Measurements from ENCODE around the gene PAQR9.

Gene PAQR9

DNA sequence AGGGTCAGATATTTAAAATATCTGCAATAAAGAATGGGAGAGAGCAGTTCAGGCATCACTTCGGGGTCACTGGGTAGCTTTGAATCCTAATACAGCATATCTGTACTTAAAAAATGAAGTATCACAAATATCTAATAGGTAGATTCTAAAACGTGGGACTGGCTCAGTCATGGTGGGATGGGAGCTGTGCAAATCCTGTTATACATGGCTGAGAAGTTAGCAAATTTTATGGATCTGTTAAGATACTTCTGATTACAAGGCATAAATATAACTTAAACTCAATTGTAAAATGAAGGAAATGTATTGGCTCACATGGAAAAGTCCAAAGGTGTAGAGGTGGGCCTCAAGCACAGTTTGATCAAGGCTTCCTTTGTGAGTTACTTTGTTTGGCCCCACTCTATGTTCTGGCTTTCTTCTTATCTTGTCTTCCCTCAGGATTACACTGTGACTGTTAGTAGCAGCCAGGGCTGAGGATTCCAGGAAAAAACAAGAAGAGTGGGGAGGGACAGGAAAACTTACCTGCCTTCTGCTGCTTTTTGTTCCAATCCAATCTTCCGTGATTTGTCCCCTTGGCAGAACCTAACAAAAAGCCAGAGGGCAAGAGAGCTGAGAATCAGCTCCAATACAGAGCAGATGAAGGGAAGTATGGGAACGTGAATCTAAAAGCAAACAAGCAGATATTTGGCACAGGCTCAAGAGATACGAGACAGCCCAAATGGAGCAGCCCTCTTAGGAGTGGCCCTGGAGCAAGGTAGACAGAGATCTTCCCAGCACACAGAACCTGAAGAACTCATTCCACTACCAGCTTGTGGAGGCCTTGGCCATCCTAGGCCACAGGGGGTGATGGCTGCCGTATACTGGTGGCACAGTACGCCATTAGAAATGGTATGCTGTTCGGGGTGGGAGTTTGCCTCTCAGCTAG, 10.9 kb downstream of the PAQR9 start:
- DNase-seq (ENCODE audit: low read depth in 1 of 2, low spot score in 1 of 2), result no peak

DNA sequence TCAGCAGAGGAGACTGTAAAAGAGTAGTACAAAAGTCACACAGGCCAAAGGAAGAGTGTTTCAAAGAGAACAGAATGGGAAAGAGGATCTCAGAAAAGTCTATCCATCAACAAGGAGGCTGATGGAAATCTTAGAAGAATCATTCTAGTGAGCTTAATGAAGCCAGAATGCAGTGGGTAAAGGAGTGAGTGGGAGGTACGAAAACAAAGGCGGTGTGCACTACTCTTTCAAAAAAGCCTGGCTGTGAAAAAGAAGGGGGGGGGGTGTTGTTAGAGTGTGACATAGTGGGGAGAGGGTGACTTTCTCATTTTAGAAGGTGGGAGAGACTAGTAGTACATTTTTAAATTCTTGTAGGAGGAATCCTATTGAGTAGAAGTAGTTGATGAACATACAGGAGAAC, 11.7 kb downstream of the PAQR9 start:
- DNase-seq (ENCODE audit: low read depth in 1 of 2, low spot score in 1 of 2), result no peak

DNA sequence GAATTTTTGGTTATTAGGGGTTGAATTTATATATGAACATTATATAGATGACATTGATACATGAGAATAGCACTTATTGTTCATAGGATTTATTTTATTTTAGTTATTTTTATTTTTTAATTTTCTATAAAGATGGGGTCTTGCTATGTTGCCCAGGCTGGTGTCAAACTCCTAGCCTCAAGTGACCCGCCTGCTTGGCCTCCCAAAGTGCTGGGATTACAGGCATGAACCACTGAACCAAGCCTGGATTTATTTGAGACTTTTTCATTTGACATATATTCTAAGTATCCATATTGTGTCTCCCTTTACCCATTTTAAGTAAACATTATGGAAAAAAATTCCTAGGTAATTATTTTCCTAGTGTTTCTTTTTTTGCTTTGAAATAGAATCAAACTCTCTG, 12.5 kb downstream of the PAQR9 start:
- no peak for DNase-seq (ENCODE audit: low read depth in 1 of 2, low spot score in 1 of 2)

DNA sequence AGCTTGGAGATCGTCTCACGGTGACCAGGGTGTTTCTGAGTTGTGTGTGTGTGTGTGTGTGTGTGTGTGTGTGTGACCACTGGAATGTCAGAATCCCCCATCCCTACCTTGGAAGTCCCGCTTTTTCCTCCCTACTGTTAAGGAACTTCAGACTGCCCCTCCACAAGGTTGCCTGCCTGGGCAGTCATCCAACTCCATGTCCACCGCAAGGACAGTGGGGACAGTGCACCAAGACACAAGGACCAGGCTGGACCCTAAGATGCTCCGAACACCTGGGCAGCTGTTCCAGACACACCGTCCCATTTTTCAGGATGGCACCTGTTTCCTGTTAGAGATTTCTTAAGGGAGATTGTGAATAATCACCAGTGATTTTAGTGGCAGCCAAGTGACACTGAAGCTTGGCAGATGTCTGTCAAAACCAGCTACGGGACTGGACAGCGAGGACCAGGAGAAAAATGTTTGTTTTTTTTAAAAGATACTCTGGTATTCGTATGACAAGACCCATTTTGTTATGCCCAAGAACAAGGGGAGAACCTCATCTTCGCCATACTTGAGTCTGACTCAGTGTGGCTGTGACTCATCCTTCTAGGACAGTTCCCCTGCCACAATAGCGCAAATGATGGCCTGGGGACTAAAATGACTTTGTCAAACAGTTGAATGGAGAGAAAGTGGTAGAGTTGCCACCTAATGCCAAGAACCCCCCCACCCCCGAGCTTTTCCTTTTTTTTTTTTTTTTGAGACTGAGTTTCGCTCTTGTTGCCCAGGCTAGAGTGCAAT, 15.5 kb downstream of the PAQR9 start:
- DNase-seq (ENCODE audit: low read depth in 1 of 2, low spot score in 1 of 2), result peak in 1 of 2 donors; percentile 12

DNA sequence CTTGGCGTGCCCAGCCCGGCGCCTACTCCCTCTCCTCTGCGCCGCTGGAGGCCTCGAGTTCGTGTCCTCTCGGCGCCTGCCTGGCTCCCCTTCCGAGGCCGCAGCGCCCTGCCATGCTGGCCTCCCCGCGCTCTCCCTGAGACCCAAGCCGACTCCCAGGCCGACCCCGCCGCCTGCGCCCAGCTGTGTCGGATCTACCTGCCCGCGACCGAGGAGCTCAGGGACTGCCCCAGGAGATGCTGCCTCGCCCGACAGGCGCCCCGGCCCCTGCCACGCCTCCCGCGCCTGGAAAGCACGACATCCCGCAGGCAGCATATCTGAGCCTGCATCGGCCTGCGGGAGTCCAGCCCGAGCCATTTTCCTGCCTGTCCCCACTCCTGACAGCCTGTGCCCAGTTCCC, 16.1 kb downstream of the PAQR9 start:
- no peak for DNase-seq (ENCODE audit: low read depth in 1 of 2, low spot score in 1 of 2)

DNA sequence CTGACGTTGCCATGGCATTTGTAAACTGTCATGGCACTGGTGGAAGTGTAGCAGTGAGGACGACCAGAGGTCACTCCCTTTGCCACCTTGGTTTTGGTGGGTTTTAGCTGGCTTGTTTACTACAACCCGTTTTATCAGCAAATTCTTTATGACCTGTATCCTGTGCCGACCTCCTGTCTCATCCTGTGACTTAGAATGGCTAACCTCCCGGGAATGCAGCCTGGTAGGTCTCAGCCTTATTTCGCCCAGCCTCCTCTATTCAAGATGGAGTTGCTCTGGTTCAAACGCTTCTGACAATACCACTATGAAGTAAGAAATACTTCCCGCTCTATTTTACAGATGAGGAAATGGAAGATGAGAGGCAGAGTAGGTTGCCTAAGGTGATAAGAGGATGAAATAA, 16.6 kb downstream of the PAQR9 start:
- no peak for DNase-seq (ENCODE audit: low read depth in 1 of 2, low spot score in 1 of 2)

DNA sequence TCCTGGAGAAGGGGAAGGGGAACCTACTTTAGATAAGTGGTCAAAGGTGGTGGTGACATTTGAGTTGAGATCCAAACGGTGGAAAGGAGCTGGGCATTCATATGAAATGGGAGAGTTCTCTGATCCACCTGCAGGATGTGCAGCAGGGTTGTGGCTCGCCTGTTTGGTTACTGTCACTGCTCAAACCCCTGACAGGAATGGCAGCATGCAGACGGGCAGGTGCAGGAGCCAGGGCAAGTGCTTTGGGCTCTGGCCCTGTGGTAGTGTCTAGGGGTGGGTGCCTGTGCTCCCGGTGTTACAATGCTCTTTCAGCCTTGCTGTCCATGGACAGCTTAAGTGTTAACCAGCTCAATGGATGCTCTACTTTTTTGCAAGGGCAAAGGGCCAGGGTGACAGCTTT, 18.5 kb downstream of the PAQR9 start:
- no peak for DNase-seq (ENCODE audit: low read depth in 1 of 2, low spot score in 1 of 2)

DNA sequence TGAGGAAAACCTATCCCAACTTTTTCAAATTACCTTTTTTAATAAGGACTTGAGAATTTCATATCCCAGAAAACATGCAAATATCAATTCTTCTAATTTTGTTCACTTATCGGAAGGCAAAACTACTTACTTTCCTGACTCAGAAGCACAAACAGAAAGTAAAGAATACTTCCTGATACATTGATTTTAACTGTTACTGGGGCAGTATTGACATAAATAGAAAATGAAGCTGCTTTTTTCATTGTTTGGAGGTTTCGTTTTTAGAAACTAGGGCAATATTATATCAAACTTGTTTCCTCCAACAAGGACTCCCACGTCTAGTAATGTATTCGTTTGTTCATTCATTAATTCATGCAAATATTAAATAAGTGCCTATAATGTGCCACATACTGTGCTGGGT, 19.1 kb downstream of the PAQR9 start:
- no peak for DNase-seq (ENCODE audit: low read depth in 1 of 2, low spot score in 1 of 2)

DNA sequence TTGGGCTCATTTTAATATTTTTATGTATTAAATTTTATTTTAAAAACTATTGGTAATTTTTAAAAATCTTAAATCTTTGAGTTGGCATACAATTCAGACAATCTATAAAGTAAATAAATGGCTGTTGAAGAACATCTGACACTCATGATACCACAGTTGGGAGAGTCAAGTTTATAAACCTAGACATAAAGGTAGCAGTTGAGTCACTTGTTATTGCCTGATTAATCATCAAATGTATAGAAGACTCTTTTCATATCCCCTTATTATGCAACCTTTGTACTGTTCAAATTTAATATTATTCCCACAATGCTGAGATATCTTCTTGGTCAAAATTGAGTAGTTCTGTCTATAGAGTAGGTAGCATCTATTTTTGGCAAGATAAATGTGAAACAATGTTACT, 19.6 kb downstream of the PAQR9 start:
- DNase-seq (ENCODE audit: low read depth in 1 of 2, low spot score in 1 of 2), result no peak

DNA sequence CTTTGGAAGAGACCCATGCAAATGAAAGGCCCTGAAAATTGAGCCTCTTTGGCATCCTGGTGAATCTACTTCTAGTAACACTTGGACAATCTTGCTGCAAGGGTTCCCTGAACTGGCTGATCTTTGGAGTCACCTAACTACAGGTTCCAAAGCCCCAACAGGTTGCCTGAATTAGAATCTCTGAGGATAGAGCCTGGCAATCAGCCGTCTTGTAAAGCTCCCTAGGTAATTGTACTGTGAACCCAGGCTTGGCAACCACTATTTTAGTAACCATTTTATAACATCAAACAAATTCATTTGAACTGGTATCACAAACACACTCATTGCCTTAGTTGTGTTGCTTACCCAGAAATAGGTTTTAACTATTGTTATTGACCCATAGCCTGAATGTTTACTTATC, 20.1 kb downstream of the PAQR9 start:
- DNase-seq (ENCODE audit: low read depth in 1 of 2, low spot score in 1 of 2), result no peak

DNA sequence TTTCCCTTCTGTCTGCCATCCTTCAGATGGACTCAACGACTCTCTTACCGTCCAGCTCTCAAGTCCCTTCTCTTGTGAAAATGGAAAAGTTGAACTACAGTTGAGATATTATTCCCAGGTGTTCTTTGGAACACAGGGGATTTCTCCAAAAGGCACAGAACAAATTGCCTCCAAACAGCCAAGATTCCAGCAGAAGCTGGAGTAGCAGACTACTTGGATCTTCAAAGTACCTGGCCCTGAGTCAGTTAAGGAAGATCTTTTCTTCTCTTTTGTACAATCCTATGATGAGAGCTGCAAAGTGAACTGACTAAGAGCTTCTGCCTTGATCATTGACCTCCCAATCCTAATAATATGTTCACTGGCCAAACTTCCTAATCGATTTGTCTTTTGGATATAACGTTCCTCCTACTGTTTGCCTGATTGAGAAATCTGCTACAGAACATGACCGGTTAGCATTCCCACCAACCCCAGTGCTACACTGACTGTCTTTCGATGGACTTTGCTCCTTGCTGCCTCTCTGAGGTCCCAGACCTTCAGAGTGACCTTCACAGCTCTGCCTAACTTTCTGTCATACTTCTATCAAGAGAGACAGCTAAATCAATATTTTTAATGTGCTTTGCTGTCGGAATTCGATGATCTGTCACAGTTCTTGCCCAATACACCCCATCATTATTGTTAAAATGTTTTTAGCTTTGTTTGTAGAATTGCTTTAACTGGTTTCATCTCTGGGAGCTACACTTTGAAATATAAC, 21.9 kb downstream of the PAQR9 start:
- DNase-seq (ENCODE audit: low read depth in 1 of 2, low spot score in 1 of 2), result no peak

DNA sequence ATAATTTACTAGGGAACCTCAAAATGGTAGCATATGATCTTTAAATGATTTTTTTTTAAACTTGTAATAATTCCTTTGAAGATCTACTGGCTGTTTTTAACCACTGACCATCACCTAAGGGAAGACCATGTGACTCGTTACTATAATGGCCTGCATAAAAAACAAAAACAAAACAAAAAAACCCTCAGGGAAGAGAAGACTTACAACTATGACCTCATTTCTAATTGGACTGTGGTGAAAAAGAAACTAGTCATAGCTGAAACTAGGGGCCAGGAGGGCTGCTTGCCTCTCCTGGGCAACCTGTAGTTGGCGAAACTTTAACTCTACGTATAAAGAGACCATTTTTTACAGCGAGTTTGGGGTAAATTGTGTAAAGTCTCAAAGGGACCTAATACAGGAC, 23.0 kb downstream of the PAQR9 start:
- no peak for DNase-seq (ENCODE audit: low read depth in 1 of 2, low spot score in 1 of 2)

DNA sequence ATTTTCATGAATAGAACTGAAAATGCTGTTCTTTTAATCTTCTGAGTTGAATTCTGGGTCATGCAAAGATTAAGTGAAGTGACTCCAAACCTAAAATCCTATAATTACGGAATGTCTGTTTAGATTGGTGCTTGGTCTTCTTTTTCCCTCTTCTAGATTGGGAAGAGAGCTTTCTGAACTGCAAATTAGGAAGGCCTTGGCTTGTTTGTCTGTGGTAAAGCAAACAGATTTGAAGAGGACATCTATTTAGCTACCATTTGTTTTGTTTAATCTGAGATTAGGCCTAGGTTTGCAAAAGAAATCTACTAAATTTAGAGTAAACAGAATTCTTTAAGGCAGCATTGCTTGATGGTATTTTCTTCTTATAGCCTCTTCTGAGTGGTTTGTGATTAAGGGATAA, 23.5 kb downstream of the PAQR9 start:
- no peak for DNase-seq (ENCODE audit: low read depth in 1 of 2, low spot score in 1 of 2)

DNA sequence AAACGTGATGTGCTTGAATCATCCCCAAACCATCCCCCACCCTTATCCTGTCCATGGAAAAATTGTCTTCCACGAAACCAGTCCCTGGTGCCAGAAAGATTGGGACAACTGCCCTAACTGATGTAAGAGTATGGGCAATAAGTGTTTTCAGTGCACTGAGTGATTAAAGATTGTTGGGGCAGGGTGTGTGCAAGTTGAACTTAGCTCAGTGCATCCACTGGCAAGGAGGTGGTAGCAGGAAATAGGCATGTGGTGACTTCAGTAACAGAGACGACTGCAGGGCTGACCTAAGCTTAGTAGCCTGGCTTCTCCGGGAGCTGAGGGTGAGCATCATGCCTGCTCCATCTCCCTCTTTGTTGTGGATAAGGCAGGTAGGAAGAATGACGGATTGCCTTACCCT, 27.5 kb downstream of the PAQR9 start:
- no peak for DNase-seq (ENCODE audit: low read depth in 1 of 2, low spot score in 1 of 2)

DNA sequence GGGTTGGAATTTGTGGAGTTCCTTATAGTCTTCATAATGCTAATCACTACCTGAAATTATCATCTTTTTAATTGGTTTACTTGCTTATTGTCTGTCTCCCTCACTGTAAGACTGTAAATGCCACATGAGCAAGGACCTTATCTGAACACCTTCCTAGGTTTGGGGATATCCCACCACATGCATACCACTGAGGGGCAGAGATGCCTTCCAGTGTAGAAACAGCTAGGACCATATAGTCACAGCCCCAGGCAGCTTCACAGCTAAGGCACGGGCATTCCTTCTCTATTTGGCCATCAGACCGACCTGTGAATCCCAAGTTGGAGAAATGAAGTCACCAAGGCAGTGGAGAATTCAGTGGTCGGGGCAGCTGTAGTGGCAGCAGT, 28.6 kb downstream of the PAQR9 start:
- DNase-seq (ENCODE audit: low read depth in 1 of 2, low spot score in 1 of 2), result no peak

DNA sequence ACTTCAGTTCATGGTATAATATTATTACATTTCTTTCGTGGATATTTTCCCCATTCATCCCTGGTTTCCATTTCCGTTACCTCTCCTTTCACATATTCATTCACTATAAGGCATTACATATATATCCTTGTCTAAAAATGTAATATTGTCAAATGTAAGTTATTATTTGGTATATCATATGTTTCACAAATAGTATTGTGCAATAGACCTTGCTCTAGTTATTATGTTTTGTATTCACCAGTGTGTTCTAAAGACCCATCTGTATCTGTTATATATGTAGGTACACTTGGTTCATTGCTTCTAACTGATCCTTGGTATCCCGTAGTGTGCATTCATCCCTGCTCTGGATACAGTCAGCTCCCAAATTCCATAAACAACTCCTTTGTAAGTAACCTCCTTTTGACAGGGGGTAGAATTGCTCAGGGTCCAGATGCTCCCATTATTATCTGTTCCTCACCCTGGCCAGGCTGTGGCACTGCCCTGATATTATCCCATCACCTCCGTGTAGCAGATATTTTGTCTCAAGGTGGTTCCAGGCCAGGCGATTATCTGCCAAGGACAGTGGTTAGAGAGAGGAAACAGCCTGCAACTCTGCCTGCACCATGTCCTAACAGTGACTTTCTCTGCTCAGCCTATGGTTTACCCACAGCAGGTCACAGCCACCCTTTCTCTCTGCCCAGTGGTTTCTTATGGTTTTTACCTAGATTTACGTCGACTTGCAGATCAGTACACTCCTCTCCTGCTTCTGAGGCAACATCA, 29.2 kb downstream of the PAQR9 start:
- DNase-seq (ENCODE audit: low read depth in 1 of 2, low spot score in 1 of 2), result no peak

DNA sequence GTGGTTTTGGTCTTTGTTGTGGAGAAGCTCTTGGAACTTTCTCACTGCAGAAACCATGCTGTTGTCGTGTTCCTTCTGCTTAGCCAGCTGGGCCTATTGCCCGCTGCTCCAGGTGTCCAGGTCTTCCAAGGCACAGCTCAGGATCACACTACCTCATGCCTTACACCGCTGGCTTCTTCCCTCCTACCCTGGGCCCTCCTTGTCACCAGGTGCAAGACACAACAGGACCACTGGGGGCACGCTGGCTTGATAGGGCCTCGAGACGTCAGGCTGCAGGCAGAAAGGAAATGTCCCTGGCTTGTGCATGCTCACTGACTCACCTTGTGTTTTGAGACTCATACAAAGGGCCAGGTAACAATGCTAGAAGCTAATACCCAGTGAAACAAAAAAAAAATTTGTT, 32.3 kb downstream of the PAQR9 start:
- DNase-seq (ENCODE audit: low read depth in 1 of 2, low spot score in 1 of 2), result no peak

DNA sequence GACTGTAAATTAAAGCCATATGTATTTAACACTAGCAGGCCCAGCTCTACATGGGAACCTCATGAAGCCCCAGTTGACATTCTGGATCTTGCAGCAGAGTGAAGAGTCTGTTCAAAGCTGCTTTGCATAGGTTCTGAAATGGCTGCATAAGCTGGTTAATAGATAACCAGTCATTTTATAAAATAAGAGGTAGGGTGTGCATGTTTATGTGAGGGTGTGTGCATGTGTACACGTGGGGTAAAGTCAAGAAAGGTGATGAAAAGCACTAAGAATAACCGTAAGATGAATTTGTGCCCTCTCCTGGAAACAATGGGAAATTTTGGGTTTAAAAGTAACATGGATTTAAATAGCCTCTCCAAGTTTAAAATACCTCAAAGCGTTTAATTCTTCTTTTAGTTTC, 33.0 kb downstream of the PAQR9 start:
- DNase-seq (ENCODE audit: low read depth in 1 of 2, low spot score in 1 of 2), result no peak

DNA sequence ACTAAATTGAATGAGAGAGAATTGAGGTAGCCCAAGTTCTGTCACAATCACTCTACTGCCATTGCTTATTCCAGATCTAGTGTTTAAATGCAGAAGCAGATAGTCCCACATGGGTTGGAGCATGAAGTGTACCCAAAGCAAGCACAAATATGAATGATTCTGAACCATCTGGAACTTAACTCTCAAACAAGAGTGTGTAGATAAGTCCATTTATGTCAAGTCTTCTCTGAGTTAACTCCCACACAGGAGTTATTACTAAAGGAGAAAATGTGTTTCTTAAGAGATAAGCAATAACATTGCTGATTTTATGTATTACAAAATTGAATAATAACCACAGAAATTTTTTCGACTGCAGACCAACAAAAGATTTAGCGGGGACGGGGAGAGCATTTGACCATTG, 33.6 kb downstream of the PAQR9 start:
- DNase-seq (ENCODE audit: low read depth in 1 of 2, low spot score in 1 of 2), result no peak

DNA sequence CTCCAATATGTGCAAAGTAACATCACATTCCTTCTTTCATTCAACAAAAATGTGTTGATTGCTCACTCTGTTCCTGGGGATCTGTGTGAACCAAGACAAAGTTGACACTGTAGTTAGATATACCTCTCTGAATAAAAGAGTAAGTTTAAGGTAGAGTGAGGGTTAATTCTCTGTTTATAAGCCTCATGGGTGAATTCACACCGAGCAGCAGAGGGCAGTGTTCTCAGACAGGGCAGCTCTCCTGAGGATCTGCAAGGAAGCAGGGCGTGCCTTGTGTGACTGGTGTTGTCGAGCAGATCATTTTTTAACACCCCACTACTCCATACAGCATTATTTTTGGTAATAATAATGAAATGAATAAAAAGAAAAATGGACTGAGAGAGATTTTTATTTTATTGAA, 34.4 kb downstream of the PAQR9 start:
- no peak for DNase-seq (ENCODE audit: low read depth in 1 of 2, low spot score in 1 of 2)

DNA sequence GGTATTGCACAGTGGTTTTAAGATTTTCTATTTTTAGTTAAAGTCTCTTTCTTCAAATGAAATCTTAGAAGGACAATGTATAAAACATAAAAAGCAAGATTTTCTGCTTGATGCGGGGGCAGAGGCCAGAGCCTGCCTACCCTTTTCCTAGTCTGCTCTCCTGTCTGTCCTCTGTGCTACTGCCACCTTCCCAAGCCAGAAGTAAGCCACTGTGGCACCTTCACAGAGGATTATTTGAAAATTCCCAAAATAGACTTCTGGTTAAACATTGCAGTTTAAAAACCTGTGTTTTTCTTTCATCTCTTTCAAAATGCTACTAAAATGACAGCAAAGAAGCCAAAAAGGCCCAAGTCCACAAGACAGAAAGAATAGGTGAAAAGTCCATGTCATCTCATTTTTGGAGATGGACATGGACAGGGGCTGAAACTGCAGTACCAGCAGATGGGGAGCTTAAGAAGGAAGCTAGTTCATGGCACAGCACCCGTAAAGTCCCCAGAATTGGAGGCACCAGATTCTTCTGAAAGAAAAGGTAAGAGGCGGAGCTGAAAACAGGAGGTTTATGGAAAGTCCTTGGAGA, 37.0 kb downstream of the PAQR9 start:
- no peak for DNase-seq (ENCODE audit: low read depth in 1 of 2, low spot score in 1 of 2)

Measured in activated CD4-positive, alpha-beta T cell treated with anti-CD3 and anti-CD28 coated beads, Interleukin-2, amount 50 U/mL, for 24 hours (primary cell).